COR-L47 (cell line): Measurements from ENCODE around the gene PPP1R3E.

Experiments
- DNase-seq: peaks from one replicate; lab custom pipeline; 2025; lab: John Stamatoyannopoulos, UW

PPP1R3E gene

GRCh38 chr14:23322568-23323517 lies 20.2 kb upstream of the PPP1R3E start:
- DNase-seq: no peak

- no peak for DNase-seq
Measured at GRCh38 chr14:23321572-23322547, 19.2 kb upstream of the PPP1R3E start.

GRCh38 chr14:23320584-23321571 lies 18.2 kb upstream of the PPP1R3E start, which contains the start of gene PABPN1:
Gene PABPN1, plus strand, starts transcription at chr14:23321457. Its CDS starts 13 bp downstream, at chr14:23321470.
- peak; percentile 100 for DNase-seq

GRCh38 chr14:23319746-23320583 lies 17.3 kb upstream of the PPP1R3E start:
- DNase-seq: no peak

GRCh38 chr14:23316300-23316699 lies 13.6 kb upstream of the PPP1R3E start:
- no peak for DNase-seq

GRCh38 chr14:23310546-23310945 lies 7.9 kb upstream of the PPP1R3E start:
- no peak for DNase-seq

GRCh38 chr14:23308721-23309445 lies 6.2 kb upstream of the PPP1R3E start:
- DNase-seq: no peak

- no peak for DNase-seq
Measured at GRCh38 chr14:23307687-23308644, 5.3 kb upstream of the PPP1R3E start.

GRCh38 chr14:23307146-23307530 lies 4.5 kb upstream of the PPP1R3E start:
- no peak for DNase-seq

GRCh38 chr14:23306412-23307145 lies 3.9 kb upstream of the PPP1R3E start, which contains the start of gene BCL2L2:
Gene BCL2L2, plus strand, starts transcription at chr14:23306833. Its CDS starts 935 bp downstream, at chr14:23307768.
- peak; percentile 83 for DNase-seq

GRCh38 chr14:23301969-23302289 lies 730 bp downstream of the PPP1R3E start:
- no peak for DNase-seq

GRCh38 chr14:23301288-23301968 lies 1.2 kb downstream of the PPP1R3E start:
- peak; percentile 97 for DNase-seq

- DNase-seq: no peak
Measured at GRCh38 chr14:23300687-23301223, 1.9 kb downstream of the PPP1R3E start.

- DNase-seq: no peak
Measured at GRCh38 chr14:23299986-23300686, 2.5 kb downstream of the PPP1R3E start.

GRCh38 chr14:23299211-23299957 lies 3.3 kb downstream of the PPP1R3E start:
- peak; percentile 9 for DNase-seq
